ENCODE measurements around the gene AMPH. TPM values are rescaled to one million over a fixed set of nuclear protein-coding genes. Genes with fewer than 3 reads are reported as not detected.

The AMPH gene
- polyA plus RNA-seq, 1 donor (not counting 4 experiments of a cell fraction or from before 2014, with no cell fraction given), result not detected

DNA sequence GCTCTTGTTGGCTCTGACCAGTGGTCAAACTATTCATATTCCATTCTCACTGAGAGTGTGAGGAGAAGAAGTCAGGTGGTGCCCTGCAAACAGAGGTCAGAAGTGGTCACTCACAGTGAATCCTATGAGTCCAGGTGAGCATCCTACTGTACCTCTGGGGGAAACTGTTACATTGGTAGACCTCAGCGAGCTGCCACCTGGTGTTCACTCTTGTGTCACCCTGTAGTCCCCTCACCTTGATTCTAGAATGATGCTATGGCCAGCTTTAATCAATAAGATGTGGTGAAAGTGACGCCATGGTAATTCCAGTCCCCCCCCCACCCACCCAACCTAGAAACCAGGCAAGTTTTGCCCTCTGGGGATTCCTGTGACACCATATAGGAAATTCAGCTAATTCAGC is 1.2 kb upstream of the AMPH start:
- TF ChIP-seq EZH2 (IDR thresholded peaks at IDR 0.05; ENCODE audit: low read length), result no peak
- TF ChIP-seq, protein P1, sequence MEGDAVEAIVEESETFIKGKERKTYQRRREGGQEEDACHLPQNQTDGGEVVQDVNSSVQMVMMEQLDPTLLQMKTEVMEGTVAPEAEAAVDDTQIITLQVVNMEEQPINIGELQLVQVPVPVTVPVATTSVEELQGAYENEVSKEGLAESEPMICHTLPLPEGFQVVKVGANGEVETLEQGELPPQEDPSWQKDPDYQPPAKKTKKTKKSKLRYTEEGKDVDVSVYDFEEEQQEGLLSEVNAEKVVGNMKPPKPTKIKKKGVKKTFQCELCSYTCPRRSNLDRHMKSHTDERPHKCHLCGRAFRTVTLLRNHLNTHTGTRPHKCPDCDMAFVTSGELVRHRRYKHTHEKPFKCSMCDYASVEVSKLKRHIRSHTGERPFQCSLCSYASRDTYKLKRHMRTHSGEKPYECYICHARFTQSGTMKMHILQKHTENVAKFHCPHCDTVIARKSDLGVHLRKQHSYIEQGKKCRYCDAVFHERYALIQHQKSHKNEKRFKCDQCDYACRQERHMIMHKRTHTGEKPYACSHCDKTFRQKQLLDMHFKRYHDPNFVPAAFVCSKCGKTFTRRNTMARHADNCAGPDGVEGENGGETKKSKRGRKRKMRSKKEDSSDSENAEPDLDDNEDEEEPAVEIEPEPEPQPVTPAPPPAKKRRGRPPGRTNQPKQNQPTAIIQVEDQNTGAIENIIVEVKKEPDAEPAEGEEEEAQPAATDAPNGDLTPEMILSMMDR (optimal IDR thresholded peaks at IDR 0.05 in 1 of 3, IDR thresholded peaks at IDR 0.05 in 1 of 3, conservative IDR thresholded peaks at IDR 0.05 in 1 of 3; ENCODE audit: extremely low read depth in 1 of 3, insufficient read depth in 2 of 3, low read length in 3 of 3), result peak in 1 of 3 experiments; percentile 19
- dilution Hi-C loops (cut with MboI; ENCODE audit: extremely low pct_ligation_motif_present, low sequenced_read_pairs), result no loop called here
- no peak for FAIRE-seq

DNA sequence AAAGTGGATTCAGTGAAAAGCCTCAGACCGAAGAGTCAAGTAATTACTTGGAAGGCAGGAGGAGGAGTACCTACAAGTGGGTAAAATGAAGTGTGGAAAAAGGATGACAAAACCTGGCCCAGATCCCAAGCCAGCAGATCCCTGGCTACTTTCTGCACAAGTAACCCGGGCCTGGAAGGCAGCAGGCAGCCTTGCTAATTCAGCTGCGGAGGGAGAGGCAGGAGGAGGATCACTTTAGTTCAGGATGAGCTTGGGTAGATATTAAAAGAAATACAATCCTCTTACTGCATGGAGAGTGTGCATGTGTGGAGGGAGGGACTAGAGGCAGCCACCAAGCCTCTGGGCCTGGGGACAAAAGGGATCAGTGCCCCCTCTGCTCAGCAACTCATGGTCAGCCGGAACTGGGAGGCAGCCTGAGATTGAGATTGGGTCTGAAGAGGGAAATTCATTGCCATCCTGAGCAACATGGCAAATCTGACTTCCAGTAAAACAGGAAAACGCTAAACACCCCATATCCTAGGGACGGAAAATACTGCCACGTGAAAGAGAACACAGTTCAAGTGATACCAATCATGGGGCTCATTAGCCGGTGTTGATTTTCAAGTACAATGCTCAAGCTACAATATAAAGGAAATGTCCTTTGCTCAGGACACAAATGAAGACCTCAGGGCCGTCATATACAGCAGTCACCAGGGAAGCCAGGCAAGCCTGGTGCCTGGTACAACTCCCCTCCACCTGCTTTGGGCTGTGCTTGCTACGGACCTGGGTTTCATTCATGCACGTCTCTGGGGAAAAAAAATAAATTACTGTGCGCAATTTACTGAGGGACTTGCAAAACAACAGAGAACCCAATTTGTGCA is 1.3 kb downstream of the AMPH start:
- Histone ChIP-seq H3K27ac (ENCODE audit: control insufficient read depth, insufficient read depth, low read length) (no peak overlapping the region), H3K4me1 (ENCODE audit: control insufficient read depth, extremely low read depth, insufficient read depth, low read length) (no peaks in the 10 kb centered on the region), H3K27me3 (ENCODE audit: control insufficient read depth, extremely low read depth, insufficient read depth, low read length) (peaks cover 28% of the 10 kb centered on the region)

More for the DNA sequence above, 1.2 kb upstream of the AMPH start:
- no peaks in the 10 kb centered on the region for H3K9me1 ChIP-seq (ENCODE audit: control insufficient read depth, extremely low read depth, insufficient read depth, low read length)
- H3K36me3 ChIP-seq (ENCODE audit: control insufficient read depth in 2 of 2, extremely low read depth in 1 of 2, insufficient read depth in 2 of 2, low read length in 2 of 2), result no peaks in the 10 kb centered on the region
- no peak overlapping the region for H3K27ac ChIP-seq (ENCODE audit: control insufficient read depth, insufficient read depth, low read length)
- DNase-seq (ENCODE audit: low read depth, low spot score), result no peak
- H3K4me3 ChIP-seq (ENCODE audit: control insufficient read depth in 2 of 3, extremely low read depth in 1 of 3, insufficient read depth in 2 of 3, low read depth in 1 of 3, low read length in 3 of 3), result no peak overlapping the region
- H3K79me2 ChIP-seq (ENCODE audit: control insufficient read depth, insufficient read depth, low read length), result no peaks in the 10 kb centered on the region
- no peak overlapping the region for H2AFZ ChIP-seq (ENCODE audit: control insufficient read depth, low read length)
- no peak overlapping the region for H3K4me2 ChIP-seq (ENCODE audit: control insufficient read depth, extremely low read depth, insufficient read depth, low read depth, low read length)
- peaks cover 28% of the 10 kb centered on the region for H3K27me3 ChIP-seq (ENCODE audit: control insufficient read depth, extremely low read depth, insufficient read depth, low read length)
- H3K4me1 ChIP-seq (ENCODE audit: control insufficient read depth, extremely low read depth, insufficient read depth, low read length), result no peaks in the 10 kb centered on the region
- no peaks in the 10 kb centered on the region for H3K9me3 ChIP-seq (ENCODE audit: control insufficient read depth, low read depth, low read length)
- H3K9ac ChIP-seq (ENCODE audit: control insufficient read depth, extremely low read depth, insufficient read depth, low read length), result no peak overlapping the region
- H4K20me1 ChIP-seq (ENCODE audit: control insufficient read depth, extremely low read depth, insufficient read depth, low read length), result no peaks in the 10 kb centered on the region

More for the DNA sequence above, 1.3 kb downstream of the AMPH start:
- Histone ChIP-seq H3K9me3 (ENCODE audit: control insufficient read depth, low read depth, low read length) (no peaks in the 10 kb centered on the region), H3K36me3 (ENCODE audit: control insufficient read depth in 2 of 2, extremely low read depth in 1 of 2, insufficient read depth in 2 of 2, low read length in 2 of 2) (no peaks in the 10 kb centered on the region), H3K9ac (ENCODE audit: control insufficient read depth, extremely low read depth, insufficient read depth, low read length) (no peak overlapping the region), H3K4me2 (ENCODE audit: control insufficient read depth, extremely low read depth, insufficient read depth, low read depth, low read length) (no peak overlapping the region), H3K9me1 (ENCODE audit: control insufficient read depth, extremely low read depth, insufficient read depth, low read length) (no peaks in the 10 kb centered on the region), H3K79me2 (ENCODE audit: control insufficient read depth, insufficient read depth, low read length) (no peaks in the 10 kb centered on the region), H2AFZ (ENCODE audit: control insufficient read depth, low read length) (no peak overlapping the region), H3K4me3 (ENCODE audit: control insufficient read depth in 2 of 3, extremely low read depth in 1 of 3, insufficient read depth in 2 of 3, low read depth in 1 of 3, low read length in 3 of 3) (no peak overlapping the region), H4K20me1 (ENCODE audit: control insufficient read depth, extremely low read depth, insufficient read depth, low read length) (no peaks in the 10 kb centered on the region)
- no peak for DNase-seq (ENCODE audit: low read depth, low spot score)
- peak; percentile 48 for TF ChIP-seq EZH2 (IDR thresholded peaks at IDR 0.05; ENCODE audit: low read length)
- TF ChIP-seq, protein P1 (optimal IDR thresholded peaks at IDR 0.05 in 1 of 3, IDR thresholded peaks at IDR 0.05 in 1 of 3, conservative IDR thresholded peaks at IDR 0.05 in 1 of 3; ENCODE audit: extremely low read depth in 1 of 3, insufficient read depth in 2 of 3, low read length in 3 of 3), result no peak
- no peak for FAIRE-seq
- dilution Hi-C loops (cut with MboI; ENCODE audit: extremely low pct_ligation_motif_present, low sequenced_read_pairs), result no loop called here
